Erythroblast (primary cell): ENCODE measurements around the gene ITPR3.

ENCODE experiments used
- GATA1 ChIP-seq: IDR thresholded peaks from 2 replicates; pipeline ENCODE4 v1.6.1; 2011; ENCODE audit warnings: low read depth, mild to moderate bottlenecking, control low read depth, low read length, moderate library complexity
- POLR2A ChIP-seq: IDR thresholded peaks from 2 replicates; pipeline ENCODE4 v1.6.1; 2011; ENCODE audit warnings: mild to moderate bottlenecking, low read length

- TF ChIP-seq POLR2A (no peak), GATA1 (no peak)
These were observed 106.0 kb downstream of the ITPR3 start for GRCh38 chr6:33727126-33727525.
